ENCODE measurements around the gene FAM83G.

DNA sequence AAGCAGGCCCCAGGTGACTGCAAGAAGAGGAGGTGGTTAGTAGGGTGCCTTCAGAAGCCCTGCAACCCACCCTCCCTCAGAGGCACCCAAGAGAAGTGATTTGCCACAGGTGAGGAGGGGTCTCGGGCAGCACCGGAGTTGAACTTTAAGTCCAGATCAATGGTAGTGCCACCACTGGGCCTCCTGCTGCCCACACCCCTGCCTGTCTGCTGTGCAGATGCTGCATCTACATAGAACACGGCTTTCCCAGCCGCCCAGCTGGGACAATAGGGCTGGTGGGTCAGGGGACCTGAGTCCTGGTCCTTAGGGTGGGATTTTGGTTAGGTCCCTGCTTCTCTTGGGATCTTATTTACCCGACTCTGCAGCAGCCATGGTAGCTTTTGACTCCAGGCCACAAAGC, 17.6 kb upstream of the FAM83G start:
- no peak for TF ChIP-seq BCL11B (tag by site-specific recombination; IDR thresholded peaks at IDR 0.05; ENCODE audit: low read depth)
- TF ChIP-seq, protein P1, sequence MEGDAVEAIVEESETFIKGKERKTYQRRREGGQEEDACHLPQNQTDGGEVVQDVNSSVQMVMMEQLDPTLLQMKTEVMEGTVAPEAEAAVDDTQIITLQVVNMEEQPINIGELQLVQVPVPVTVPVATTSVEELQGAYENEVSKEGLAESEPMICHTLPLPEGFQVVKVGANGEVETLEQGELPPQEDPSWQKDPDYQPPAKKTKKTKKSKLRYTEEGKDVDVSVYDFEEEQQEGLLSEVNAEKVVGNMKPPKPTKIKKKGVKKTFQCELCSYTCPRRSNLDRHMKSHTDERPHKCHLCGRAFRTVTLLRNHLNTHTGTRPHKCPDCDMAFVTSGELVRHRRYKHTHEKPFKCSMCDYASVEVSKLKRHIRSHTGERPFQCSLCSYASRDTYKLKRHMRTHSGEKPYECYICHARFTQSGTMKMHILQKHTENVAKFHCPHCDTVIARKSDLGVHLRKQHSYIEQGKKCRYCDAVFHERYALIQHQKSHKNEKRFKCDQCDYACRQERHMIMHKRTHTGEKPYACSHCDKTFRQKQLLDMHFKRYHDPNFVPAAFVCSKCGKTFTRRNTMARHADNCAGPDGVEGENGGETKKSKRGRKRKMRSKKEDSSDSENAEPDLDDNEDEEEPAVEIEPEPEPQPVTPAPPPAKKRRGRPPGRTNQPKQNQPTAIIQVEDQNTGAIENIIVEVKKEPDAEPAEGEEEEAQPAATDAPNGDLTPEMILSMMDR (tag by site-specific recombination; IDR thresholded peaks at IDR 0.05) = no peak
- TF ChIP-seq, protein P2, sequence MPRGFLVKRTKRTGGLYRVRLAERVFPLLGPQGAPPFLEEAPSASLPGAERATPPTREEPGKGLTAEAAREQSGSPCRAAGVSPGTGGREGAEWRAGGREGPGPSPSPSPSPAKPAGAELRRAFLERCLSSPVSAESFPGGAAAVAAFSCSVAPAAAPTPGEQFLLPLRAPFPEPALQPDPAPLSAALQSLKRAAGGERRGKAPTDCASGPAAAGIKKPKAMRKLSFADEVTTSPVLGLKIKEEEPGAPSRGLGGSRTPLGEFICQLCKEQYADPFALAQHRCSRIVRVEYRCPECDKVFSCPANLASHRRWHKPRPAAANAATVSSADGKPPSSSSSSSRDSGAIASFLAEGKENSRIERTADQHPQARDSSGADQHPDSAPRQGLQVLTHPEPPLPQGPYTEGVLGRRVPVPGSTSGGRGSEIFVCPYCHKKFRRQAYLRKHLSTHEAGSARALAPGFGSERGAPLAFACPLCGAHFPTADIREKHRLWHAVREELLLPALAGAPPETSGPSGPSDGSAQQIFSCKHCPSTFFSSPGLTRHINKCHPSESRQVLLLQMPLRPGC (tag by site-specific recombination; IDR thresholded peaks at IDR 0.05) = no peak
- TF ChIP-seq, protein P3, sequence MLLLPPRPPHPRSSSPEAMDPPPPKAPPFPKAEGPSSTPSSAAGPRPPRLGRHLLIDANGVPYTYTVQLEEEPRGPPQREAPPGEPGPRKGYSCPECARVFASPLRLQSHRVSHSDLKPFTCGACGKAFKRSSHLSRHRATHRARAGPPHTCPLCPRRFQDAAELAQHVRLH (tag by site-specific recombination; IDR thresholded peaks at IDR 0.05) = no peak
- TF ChIP-seq, protein P4, sequence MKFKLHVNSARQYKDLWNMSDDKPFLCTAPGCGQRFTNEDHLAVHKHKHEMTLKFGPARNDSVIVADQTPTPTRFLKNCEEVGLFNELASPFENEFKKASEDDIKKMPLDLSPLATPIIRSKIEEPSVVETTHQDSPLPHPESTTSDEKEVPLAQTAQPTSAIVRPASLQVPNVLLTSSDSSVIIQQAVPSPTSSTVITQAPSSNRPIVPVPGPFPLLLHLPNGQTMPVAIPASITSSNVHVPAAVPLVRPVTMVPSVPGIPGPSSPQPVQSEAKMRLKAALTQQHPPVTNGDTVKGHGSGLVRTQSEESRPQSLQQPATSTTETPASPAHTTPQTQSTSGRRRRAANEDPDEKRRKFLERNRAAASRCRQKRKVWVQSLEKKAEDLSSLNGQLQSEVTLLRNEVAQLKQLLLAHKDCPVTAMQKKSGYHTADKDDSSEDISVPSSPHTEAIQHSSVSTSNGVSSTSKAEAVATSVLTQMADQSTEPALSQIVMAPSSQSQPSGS (tag by site-specific recombination; IDR thresholded peaks at IDR 0.05; ENCODE audit: low read depth) = no peak
